ENCODE results near the gene SETD3.

GRCh38 chr14:99408971-99409289, 71.7 kb downstream of the SETD3 start:
- TF ChIP-seq TAF1 (IDR thresholded peaks at IDR 0.05; ENCODE audit: low read depth) = no peak
- no peak for TF ChIP-seq FOXM1 (IDR thresholded peaks at IDR 0.05; ENCODE audit: borderline replicate concordance, low read depth)
- no peak for TF ChIP-seq USF1 (IDR thresholded peaks at IDR 0.05)
- TF ChIP-seq, protein P1, sequence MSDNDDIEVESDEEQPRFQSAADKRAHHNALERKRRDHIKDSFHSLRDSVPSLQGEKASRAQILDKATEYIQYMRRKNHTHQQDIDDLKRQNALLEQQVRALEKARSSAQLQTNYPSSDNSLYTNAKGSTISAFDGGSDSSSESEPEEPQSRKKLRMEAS (IDR thresholded peaks at IDR 0.05) = no peak
- TF ChIP-seq ZBTB7A (IDR thresholded peaks at IDR 0.05; ENCODE audit: low read depth) = no peak
- TF ChIP-seq EP300 (IDR thresholded peaks at IDR 0.05; ENCODE audit: borderline replicate concordance) = no peak
- no peak for TF ChIP-seq CEBPB (IDR thresholded peaks at IDR 0.05)
- TF ChIP-seq YY1 (IDR thresholded peaks at IDR 0.05; ENCODE audit: low read depth) = no peak
- TF ChIP-seq RAD21 (IDR thresholded peaks at IDR 0.05; ENCODE audit: low read depth) = no peak
- no peak for TF ChIP-seq EGR1 (IDR thresholded peaks at IDR 0.05)
- no peak for TF ChIP-seq NFIC (IDR thresholded peaks at IDR 0.05)

Measured in Ishikawa (cell line).